ENCODE measurements around the gene PRAME. TPM values are rescaled to one million over a fixed set of nuclear protein-coding genes. Genes with fewer than 3 reads are reported as not detected.

The PRAME gene
- total and polyA plus RNA-seq, 8 donors, result not detected

- intact Hi-C loops (cut with DNase I), result no loop called here
- Histone ChIP-seq H3K9me3 (peaks cover 0 to 12% of the 10 kb centered on the region in 2 donors), H3K27me3 (peaks cover 0 to 24% of the 10 kb centered on the region in 2 donors), H3K36me3 (no peaks in the 10 kb centered on the region), H3K27ac (no peak overlapping the region), H3K4me1 (peaks cover 3 to 11% of the 10 kb centered on the region in 2 donors), H3K4me3 (no peak overlapping the region)
- no peak for TF ChIP-seq CTCF (IDR thresholded peaks at IDR 0.05)
- no peak for ATAC-seq
- no peak for DNase-seq
Observed at GRCh38 chr22:22506736-22507135, 52.3 kb downstream of the PRAME start.

- H3K36me3 ChIP-seq, result no peaks in the 10 kb centered on the region
- ATAC-seq (no peak), DNase-seq (no peak)
- no peak for TF ChIP-seq CTCF (IDR thresholded peaks at IDR 0.05)
- H3K27ac ChIP-seq, result no peak overlapping the region
- H3K4me1 ChIP-seq, result no peaks in the 10 kb centered on the region
- H3K9me3 ChIP-seq, result no peaks in the 10 kb centered on the region
- no peaks in the 10 kb centered on the region for H3K27me3 ChIP-seq
- no peak overlapping the region for H3K4me3 ChIP-seq
- intact Hi-C loops (cut with DNase I), result no loop called here
Observed at GRCh38 chr22:22498267-22498666, 60.8 kb downstream of the PRAME start.

Other genes with a start within 250 kb of the PRAME start
- under 1 TPM; 0.65 to 0.93 TPM for gene ZNF280B, start 50.5 kb downstream of the PRAME start, total RNA-seq
- 1 to 10 TPM; 3.6 to 4.4 (median 4.0) TPM for gene ZNF280B, start 50.5 kb downstream of the PRAME start, polyA plus RNA-seq (ENCODE audit: insufficient read length in 6 of 6)
- gene ZNF280A, start 39.0 kb downstream of the PRAME start, total RNA-seq, result not detected
- not detected for gene ZNF280A, start 39.0 kb downstream of the PRAME start, polyA plus RNA-seq (ENCODE audit: insufficient read length in 6 of 6)
- under 1 TPM; 0.47 to 0.55 TPM for gene GGTLC2, start 85.3 kb upstream of the PRAME start, total RNA-seq
- under 1 TPM in 5 of 6 donors, not detected in 1; 0.26 to 0.46 (median 0.30) TPM for gene GGTLC2, start 85.3 kb upstream of the PRAME start, polyA plus RNA-seq (ENCODE audit: insufficient read length in 6 of 6)

Measured in left lung (tissue), 10 donors.